ENCODE measurements around the gene RASD1. TPM values are rescaled to one million over a fixed set of nuclear protein-coding genes. Genes with fewer than 3 reads are reported as not detected.

Gene RASD1
- total and polyA plus RNA-seq, 8 donors: 4.9 to 129 (median 14.7) TPM

- ATAC-seq (no peak), DNase-seq (peak in 1 of 6 donors; percentile 24), FAIRE-seq (no peak)
- TF ChIP-seq, protein P1, sequence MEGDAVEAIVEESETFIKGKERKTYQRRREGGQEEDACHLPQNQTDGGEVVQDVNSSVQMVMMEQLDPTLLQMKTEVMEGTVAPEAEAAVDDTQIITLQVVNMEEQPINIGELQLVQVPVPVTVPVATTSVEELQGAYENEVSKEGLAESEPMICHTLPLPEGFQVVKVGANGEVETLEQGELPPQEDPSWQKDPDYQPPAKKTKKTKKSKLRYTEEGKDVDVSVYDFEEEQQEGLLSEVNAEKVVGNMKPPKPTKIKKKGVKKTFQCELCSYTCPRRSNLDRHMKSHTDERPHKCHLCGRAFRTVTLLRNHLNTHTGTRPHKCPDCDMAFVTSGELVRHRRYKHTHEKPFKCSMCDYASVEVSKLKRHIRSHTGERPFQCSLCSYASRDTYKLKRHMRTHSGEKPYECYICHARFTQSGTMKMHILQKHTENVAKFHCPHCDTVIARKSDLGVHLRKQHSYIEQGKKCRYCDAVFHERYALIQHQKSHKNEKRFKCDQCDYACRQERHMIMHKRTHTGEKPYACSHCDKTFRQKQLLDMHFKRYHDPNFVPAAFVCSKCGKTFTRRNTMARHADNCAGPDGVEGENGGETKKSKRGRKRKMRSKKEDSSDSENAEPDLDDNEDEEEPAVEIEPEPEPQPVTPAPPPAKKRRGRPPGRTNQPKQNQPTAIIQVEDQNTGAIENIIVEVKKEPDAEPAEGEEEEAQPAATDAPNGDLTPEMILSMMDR (IDR thresholded peaks at IDR 0.05): no peak
- no peaks in the 10 kb centered on the region for H3K4me1 ChIP-seq
- 93% methylated on average over 6 of the region's 6 CpGs for WGBS, 2 donors
- intact Hi-C loops (cut with DNase I): no loop called here
- H3K4me3 ChIP-seq: no peak overlapping the region
- no peaks in the 10 kb centered on the region for H3K9me3 ChIP-seq
- H3K27me3 ChIP-seq: no peaks in the 10 kb centered on the region
- H3K27ac ChIP-seq: no peak overlapping the region
- peaks cover 0 to 3% (median 0%) of the 10 kb centered on the region in 3 donors for H3K36me3 ChIP-seq
Measured at GRCh38 chr17:17485420-17485819, 10.8 kb downstream of the RASD1 start.

DNA sequence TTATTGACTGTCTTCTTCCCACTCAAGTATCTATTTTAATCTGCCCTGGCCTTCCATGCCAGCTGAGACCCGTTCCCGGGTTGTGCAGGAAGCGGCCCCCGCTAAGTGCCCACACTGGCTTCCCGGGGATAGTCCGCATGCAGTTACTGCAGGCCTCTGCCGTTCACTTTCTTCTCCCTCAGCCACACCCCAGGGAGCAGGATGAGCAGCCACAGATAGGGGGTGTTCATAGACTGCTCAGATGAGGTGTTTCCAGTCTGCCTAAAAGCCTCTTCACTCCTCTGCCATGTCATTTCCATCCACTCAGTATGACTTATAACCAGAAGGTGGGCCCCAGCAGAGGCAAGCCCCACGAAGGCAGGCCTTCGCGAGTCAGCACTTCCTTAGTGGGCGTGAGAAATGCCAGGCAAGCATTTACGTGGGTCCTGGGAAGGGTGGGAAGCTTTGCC is 11.7 kb downstream of the RASD1 start:
- no peak for DNase-seq
- TF ChIP-seq, protein P1 (IDR thresholded peaks at IDR 0.05): no peak

DNA sequence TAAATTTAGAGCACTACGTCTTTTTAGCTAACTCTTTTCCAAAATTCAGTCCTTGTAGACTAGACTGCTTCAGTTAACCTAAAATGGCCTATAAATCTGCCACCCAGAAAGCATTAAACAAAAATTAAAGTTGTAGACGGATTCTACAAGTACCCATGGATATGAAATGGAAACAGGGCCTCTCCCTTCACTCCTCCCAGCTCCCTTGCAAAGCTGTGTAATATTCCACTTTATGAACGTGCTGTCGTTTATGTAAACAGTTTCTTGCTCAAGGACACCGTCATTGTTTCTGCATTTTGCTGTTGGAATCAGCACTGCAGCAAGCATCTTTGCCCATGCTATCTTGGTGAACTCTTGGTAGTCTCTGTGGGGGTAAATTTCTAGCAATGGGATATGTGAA is 14.3 kb downstream of the RASD1 start:
- DNase-seq: no peak
- FAIRE-seq: no peak
- no peak overlapping the region for H3K27ac ChIP-seq
- no peaks in the 10 kb centered on the region for H3K9me3 ChIP-seq
- intact Hi-C loops (cut with DNase I): no loop called here
- TF ChIP-seq, protein P1 (IDR thresholded peaks at IDR 0.05): no peak
- H3K27me3 ChIP-seq: no peaks in the 10 kb centered on the region
- WGBS, 2 donors: 45 to 48% methylated on average over 5 of the region's 5 CpGs
- peaks cover 6 to 19% (median 12%) of the 10 kb centered on the region in 3 donors for H3K4me1 ChIP-seq
- no peak overlapping the region for H3K4me3 ChIP-seq
- H3K36me3 ChIP-seq: no peaks in the 10 kb centered on the region
- ATAC-seq: no peak

More for the DNA sequence above, 11.7 kb downstream of the RASD1 start:
- Histone ChIP-seq H3K9me3 (no peaks in the 10 kb centered on the region), H3K4me3 (no peak overlapping the region), H3K4me1 (no peaks in the 10 kb centered on the region), H3K27me3 (no peaks in the 10 kb centered on the region), H3K27ac (no peak overlapping the region), H3K36me3 (peaks cover 0 to 3% (median 0%) of the 10 kb centered on the region in 3 donors)
- no peak for FAIRE-seq
- ATAC-seq: no peak
- WGBS, 2 donors: 78 to 80% methylated on average over 12 of the region's 12 CpGs
- intact Hi-C loops (cut with DNase I): no loop called here

- H3K36me3 ChIP-seq: no peaks in the 10 kb centered on the region
- intact Hi-C loops (cut with DNase I): no loop called here
- 79 to 82% methylated on average over 6 of the region's 6 CpGs for WGBS, 2 donors
- H3K9me3 ChIP-seq: no peaks in the 10 kb centered on the region
- H3K27ac ChIP-seq: no peak overlapping the region
- no peak overlapping the region for H3K4me3 ChIP-seq
- TF ChIP-seq, protein P1 (IDR thresholded peaks at IDR 0.05): no peak
- no peak for DNase-seq
- FAIRE-seq: no peak
- peaks cover 6 to 19% (median 12%) of the 10 kb centered on the region in 3 donors for H3K4me1 ChIP-seq
- ATAC-seq: no peak
- H3K27me3 ChIP-seq: no peaks in the 10 kb centered on the region
Measured at GRCh38 chr17:17480593-17481148, 15.5 kb downstream of the RASD1 start.

DNA sequence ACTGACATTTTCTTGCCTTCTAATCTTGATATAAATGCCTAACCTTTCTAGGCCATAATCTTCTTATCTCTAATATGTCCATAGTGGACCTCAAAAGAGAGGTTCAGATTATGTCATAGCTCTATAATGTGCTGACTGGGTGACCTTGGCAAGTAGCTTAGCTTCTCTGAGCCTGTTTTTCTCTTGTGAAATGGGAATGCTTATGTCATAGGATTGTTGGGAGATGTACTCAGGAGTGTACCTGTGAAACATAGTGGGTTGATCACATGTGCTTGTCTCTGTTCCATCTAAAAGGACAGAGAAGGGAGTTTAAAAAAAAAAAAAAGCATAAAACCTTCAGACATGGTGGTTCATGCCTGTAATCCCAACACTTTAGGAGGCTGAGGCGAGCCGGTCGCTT is 17.0 kb downstream of the RASD1 start:
- H3K27me3 ChIP-seq: no peaks in the 10 kb centered on the region
- no peaks in the 10 kb centered on the region for H3K36me3 ChIP-seq
- FAIRE-seq (no peak), DNase-seq (no peak), ATAC-seq (no peak)
- intact Hi-C loops (cut with DNase I): no loop called here
- no peak overlapping the region for H3K4me3 ChIP-seq
- 96 to 97% methylated on average over 3 of the region's 3 CpGs for WGBS, 2 donors
- TF ChIP-seq, protein P1 (IDR thresholded peaks at IDR 0.05): no peak
- H3K9me3 ChIP-seq: no peaks in the 10 kb centered on the region
- no peak overlapping the region for H3K27ac ChIP-seq
- H3K4me1 ChIP-seq: peaks cover 6 to 19% (median 12%) of the 10 kb centered on the region in 3 donors
